Tibial nerve (tissue), 4 donors: ENCODE data around the gene RNF212. TPM values are rescaled to one million over a fixed set of nuclear protein-coding genes. Genes with fewer than 3 reads are reported as not detected.

Experiments used
- DNase-seq, 2 donors: peaks; one replicate each; pipeline ENCODE4 v3.0.0-alpha.2; 2019; ENCODE audit warnings: low spot score in 2 of 2
- H3K27ac ChIP-seq, 4 donors: fragments of 200-600 bp; sonication (generic) in 3 of 4; one replicate each; pipeline ENCODE4 v1.5.1; 2017 to 2019; ENCODE audit warnings: mild to moderate bottlenecking in 1 of 4
- H3K27me3 ChIP-seq, 2 donors: fragments of 200-600 bp; sonication (generic) in 1 of 2; one replicate each; pipeline versions ENCODE4 v1.5.1 to v1.6.0; 2017 to 2019
- H3K36me3 ChIP-seq, 3 donors: fragments of 200-600 bp; sonication (generic); one replicate each; pipeline ENCODE4 v1.5.1; 2018 to 2019
- H3K4me1 ChIP-seq, 4 donors: fragments of 200-600 bp; sonication (generic) in 3 of 4; one replicate each; pipeline ENCODE4 v1.5.1; 2017 to 2019
- H3K4me3 ChIP-seq, 4 donors: fragments of 200-600 bp; sonication (generic) in 3 of 4; one replicate each; pipeline ENCODE4 v1.5.1; 2017 to 2019; ENCODE audit warnings: mild to moderate bottlenecking in 1 of 4, moderate library complexity in 1 of 4
- H3K9me3 ChIP-seq, 4 donors: fragments of 200-600 bp; sonication (generic) in 3 of 4; one replicate each; pipeline ENCODE4 v1.5.1; 2017 to 2019
- CTCF ChIP-seq, 5 experiments: fragments of 200-600 bp in 3 of 5; fragments of 450-650 bp in 2 of 5; sonication (generic) in 3 of 5; IDR thresholded peaks; one replicate each; pipeline ENCODE4 v1.5.1; 2016 to 2019; ENCODE audit warnings: antibody characterized with exemption in 5 of 5, mild to moderate bottlenecking in 3 of 5, moderate library complexity in 2 of 5
- EP300 ChIP-seq, 2 donors: sonication (generic); formaldehyde crosslinking; IDR thresholded peaks; one replicate each; pipeline ENCODE4 v1.6.1; 2017; ENCODE audit warnings: antibody characterized with exemption in 2 of 2, mild to moderate bottlenecking in 1 of 2
- POLR2A ChIP-seq, 2 donors: fragments of 450-650 bp; IDR thresholded peaks; one replicate each; pipeline ENCODE4 v1.6.1; 2017; ENCODE audit warnings: antibody characterized with exemption in 2 of 2, mild to moderate bottlenecking in 2 of 2, moderate library complexity in 2 of 2
- WGBS, 2 donors: methylation state at CpG; one replicate each; pipeline ENCODE4 v1.1.5; 2018; 5-methylcytosine and 5-hydroxymethylcytosine counted together
- total RNA-seq, 4 donors: library from RNA; depleted of rRNA; stranded (reverse); fragments of >200 nt; gene quantifications; one replicate each; pipeline ENCODE4 v1.1.0, GENCODE V29; 2016

RNF212 gene
- total RNA-seq, 4 donors from 2014 or later: 2.5 to 24.7 (median 9.8) TPM

- Histone ChIP-seq H3K36me3 (peaks cover 0 to 28% (median 0%) of the 10 kb centered on the region in 3 donors), H3K9me3 (no peaks in the 10 kb centered on the region), H3K4me3 (no peak overlapping the region), H3K4me1 (peaks cover 0 to 31% (median 3%) of the 10 kb centered on the region in 4 donors), H3K27me3 (no peaks in the 10 kb centered on the region), H3K27ac (no peak overlapping the region)
- TF ChIP-seq POLR2A (IDR thresholded peaks at IDR 0.05) (no peak), EP300 (IDR thresholded peaks at IDR 0.05) (no peak)
- no peak for DNase-seq
- 78 to 81% methylated on average over 29 to 32 of the region's 36 CpGs for WGBS, 2 donors
Measured at GRCh38 chr4:1028574-1029220, 84.7 kb downstream of the RNF212 start.

- DNase-seq: no peak
- H3K9me3 ChIP-seq: no peaks in the 10 kb centered on the region
- peaks cover 0 to 34% (median 0%) of the 10 kb centered on the region in 3 donors for H3K36me3 ChIP-seq
- no peaks in the 10 kb centered on the region for H3K27me3 ChIP-seq
- H3K27ac ChIP-seq: no peak overlapping the region
- 67 to 79% methylated on average over 6 to 7 of the region's 9 CpGs for WGBS, 2 donors
- peaks cover 0 to 23% (median 0%) of the 10 kb centered on the region in 4 donors for H3K4me1 ChIP-seq
- TF ChIP-seq CTCF (IDR thresholded peaks at IDR 0.05) (no peak), POLR2A (IDR thresholded peaks at IDR 0.05) (no peak), EP300 (IDR thresholded peaks at IDR 0.05) (no peak)
- no peak overlapping the region for H3K4me3 ChIP-seq
Measured at GRCh38 chr4:1027915-1028238, 85.5 kb downstream of the RNF212 start.

DNA sequence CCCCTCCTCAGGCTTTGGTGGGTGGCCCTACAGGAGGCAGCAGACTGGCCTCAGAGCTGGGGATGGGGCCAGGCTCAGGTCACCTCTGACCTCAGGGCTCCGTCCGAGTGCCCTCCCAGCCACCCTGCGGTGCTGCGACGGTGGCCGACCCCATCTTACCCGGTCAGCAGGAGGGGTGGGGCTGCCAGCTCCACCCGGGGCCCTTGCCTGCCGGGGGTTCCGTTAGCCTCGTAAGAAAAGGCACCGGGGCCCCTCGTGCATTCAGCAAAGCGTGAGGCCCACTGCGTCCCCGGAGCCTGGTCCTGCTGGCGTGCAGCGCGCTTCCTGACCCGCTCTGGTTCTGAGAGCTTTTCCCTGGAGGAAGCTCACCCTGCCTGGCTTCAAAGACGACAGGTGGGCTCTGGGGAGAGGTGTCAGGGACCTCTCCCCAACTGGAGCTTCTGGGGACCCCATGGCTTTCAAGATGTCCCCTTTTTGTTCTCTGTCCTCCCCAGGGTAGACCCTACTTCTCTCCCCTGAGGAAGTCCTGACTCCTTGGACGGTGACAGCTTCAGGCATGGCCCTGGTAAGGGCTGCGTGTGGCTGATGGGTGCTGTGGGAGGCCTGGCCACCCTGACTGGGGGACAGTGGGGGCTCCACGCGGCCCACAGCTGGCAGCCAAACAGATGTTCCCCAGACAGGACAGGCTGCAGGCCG is 86.0 kb downstream of the RNF212 start:
- no peak for DNase-seq
- TF ChIP-seq CTCF (IDR thresholded peaks at IDR 0.05) (no peak), POLR2A (IDR thresholded peaks at IDR 0.05) (no peak), EP300 (IDR thresholded peaks at IDR 0.05) (no peak)
- H3K4me3 ChIP-seq: no peak overlapping the region
- peaks cover 0 to 18% (median 0%) of the 10 kb centered on the region in 4 donors for H3K4me1 ChIP-seq
- WGBS, 2 donors: 69 to 73% methylated on average over 14 to 25 of the region's 26 CpGs
- no peaks in the 10 kb centered on the region for H3K9me3 ChIP-seq
- no peaks in the 10 kb centered on the region for H3K27me3 ChIP-seq
- no peak overlapping the region for H3K27ac ChIP-seq
- peaks cover 0 to 39% (median 0%) of the 10 kb centered on the region in 3 donors for H3K36me3 ChIP-seq

- H3K36me3 ChIP-seq: peaks cover 0 to 44% (median 0%) of the 10 kb centered on the region in 3 donors
- TF ChIP-seq CTCF (IDR thresholded peaks at IDR 0.05) (no peak), EP300 (IDR thresholded peaks at IDR 0.05) (no peak), POLR2A (IDR thresholded peaks at IDR 0.05) (no peak)
Measured at GRCh38 chr4:1026115-1026514, 87.2 kb downstream of the RNF212 start.

GRCh38 chr4:1024882-1025545 is 88.3 kb downstream of the RNF212 start:
- H3K27me3 ChIP-seq: no peaks in the 10 kb centered on the region
- WGBS, 2 donors: 93 to 94% methylated on average over 30 of the region's 32 CpGs
- TF ChIP-seq EP300 (IDR thresholded peaks at IDR 0.05) (no peak), CTCF (IDR thresholded peaks at IDR 0.05) (no peak), POLR2A (IDR thresholded peaks at IDR 0.05) (no peak)
- no peak overlapping the region for H3K4me3 ChIP-seq
- peaks cover 0 to 12% (median 0%) of the 10 kb centered on the region in 4 donors for H3K4me1 ChIP-seq
- no peak for DNase-seq
- H3K27ac ChIP-seq: no peak overlapping the region
- peaks cover 0 to 44% (median 0%) of the 10 kb centered on the region in 3 donors for H3K36me3 ChIP-seq
- H3K9me3 ChIP-seq: no peaks in the 10 kb centered on the region

More at GRCh38 chr4:1026115-1026514, 87.2 kb downstream of the RNF212 start:
- no peak overlapping the region for H3K27ac ChIP-seq
- WGBS, 2 donors: 59 to 63% methylated on average over 15 to 17 of the region's 17 CpGs
- DNase-seq: no peak
- no peaks in the 10 kb centered on the region for H3K27me3 ChIP-seq
- H3K9me3 ChIP-seq: no peaks in the 10 kb centered on the region
- peaks cover 0 to 18% (median 0%) of the 10 kb centered on the region in 4 donors for H3K4me1 ChIP-seq
- no peak overlapping the region for H3K4me3 ChIP-seq
